ENCODE data around the gene NKD1.

GRCh38 chr16:50602531-50603205 lies 54.5 kb downstream of the NKD1 start:
- TF ChIP-seq, protein P1, sequence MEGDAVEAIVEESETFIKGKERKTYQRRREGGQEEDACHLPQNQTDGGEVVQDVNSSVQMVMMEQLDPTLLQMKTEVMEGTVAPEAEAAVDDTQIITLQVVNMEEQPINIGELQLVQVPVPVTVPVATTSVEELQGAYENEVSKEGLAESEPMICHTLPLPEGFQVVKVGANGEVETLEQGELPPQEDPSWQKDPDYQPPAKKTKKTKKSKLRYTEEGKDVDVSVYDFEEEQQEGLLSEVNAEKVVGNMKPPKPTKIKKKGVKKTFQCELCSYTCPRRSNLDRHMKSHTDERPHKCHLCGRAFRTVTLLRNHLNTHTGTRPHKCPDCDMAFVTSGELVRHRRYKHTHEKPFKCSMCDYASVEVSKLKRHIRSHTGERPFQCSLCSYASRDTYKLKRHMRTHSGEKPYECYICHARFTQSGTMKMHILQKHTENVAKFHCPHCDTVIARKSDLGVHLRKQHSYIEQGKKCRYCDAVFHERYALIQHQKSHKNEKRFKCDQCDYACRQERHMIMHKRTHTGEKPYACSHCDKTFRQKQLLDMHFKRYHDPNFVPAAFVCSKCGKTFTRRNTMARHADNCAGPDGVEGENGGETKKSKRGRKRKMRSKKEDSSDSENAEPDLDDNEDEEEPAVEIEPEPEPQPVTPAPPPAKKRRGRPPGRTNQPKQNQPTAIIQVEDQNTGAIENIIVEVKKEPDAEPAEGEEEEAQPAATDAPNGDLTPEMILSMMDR (IDR thresholded peaks at IDR 0.05 in 2 of 3, conservative IDR thresholded peaks at IDR 0.05 in 1 of 3; ENCODE audit: borderline replicate concordance in 1 of 3, insufficient read depth in 1 of 3, low read depth in 2 of 3, low read length in 2 of 3): no peak
- TF ChIP-seq POLR2A (IDR thresholded peaks at IDR 0.05; ENCODE audit: borderline replicate concordance, extremely low read depth, insufficient read depth, insufficient read length) (no peak), ATF3 (IDR thresholded peaks at IDR 0.05) (no peak), POLR2AphosphoS5 (IDR thresholded peaks at IDR 0.05; ENCODE audit: low read depth, low read length) (no peak)
